A549 treated with ZK216348 at 1 μM for 4 hours (cell line): Measurements from ENCODE around the gene LSM3. TPM values are rescaled to one million over a fixed set of nuclear protein-coding genes. Genes with fewer than 3 reads are reported as not detected.

Experiments used
- total RNA-seq: library from RNA; stranded (reverse); fragments of 200-300 nt; extraction: Qiagen RNA extraction; gene quantifications from 5 replicates; pipeline ENCODE4 v1.2.3, GENCODE V29; 2022; ENCODE audit warnings: low read depth

The LSM3 gene
- 17.0 to 36.7 TPM (median 20.4 TPM) in 5 replicates for total RNA-seq

GRCh38 chr3:14178247-14179113 lies at the start of gene LSM3, which contains the start of gene XPC:
TSS of gene LSM3 (plus strand) at chr3:14178817. CDS start at chr3:14178861, 44 bp downstream.
TSS of gene XPC (minus strand) at chr3:14178601. CDS start at chr3:14178568, 33 bp downstream.

Other genes with a start within 250 kb of the LSM3 start
- gene CHCHD4, start 53.9 kb upstream of the LSM3 start, total RNA-seq, result 34.7 to 43.7 TPM (median 38.3 TPM) in 5 replicates
- gene TMEM43, start 53.8 kb upstream of the LSM3 start, total RNA-seq, result 81.6 to 105 TPM (median 99.4 TPM) in 5 replicates
- gene XPC, start 216 bp upstream of the LSM3 start, total RNA-seq, result 29.8 to 34.0 TPM (median 32.3 TPM) in 5 replicates
- 71.4 to 97.2 TPM (median 85.1 TPM) in 5 replicates for gene SLC6A6, start 223.8 kb downstream of the LSM3 start, total RNA-seq